Midbrain (tissue), 1 donor: ENCODE data around the gene MRPL34.
"Not testable (repeated sequence)": the region's sequence is repeated elsewhere in the genome, so short reads cannot be mapped to it uniquely, and the experiment has no call there.

Source experiments
- DNase-seq: peaks from one replicate; lab custom pipeline; 2025; lab: John Stamatoyannopoulos, UW

MRPL34 gene

DNA sequence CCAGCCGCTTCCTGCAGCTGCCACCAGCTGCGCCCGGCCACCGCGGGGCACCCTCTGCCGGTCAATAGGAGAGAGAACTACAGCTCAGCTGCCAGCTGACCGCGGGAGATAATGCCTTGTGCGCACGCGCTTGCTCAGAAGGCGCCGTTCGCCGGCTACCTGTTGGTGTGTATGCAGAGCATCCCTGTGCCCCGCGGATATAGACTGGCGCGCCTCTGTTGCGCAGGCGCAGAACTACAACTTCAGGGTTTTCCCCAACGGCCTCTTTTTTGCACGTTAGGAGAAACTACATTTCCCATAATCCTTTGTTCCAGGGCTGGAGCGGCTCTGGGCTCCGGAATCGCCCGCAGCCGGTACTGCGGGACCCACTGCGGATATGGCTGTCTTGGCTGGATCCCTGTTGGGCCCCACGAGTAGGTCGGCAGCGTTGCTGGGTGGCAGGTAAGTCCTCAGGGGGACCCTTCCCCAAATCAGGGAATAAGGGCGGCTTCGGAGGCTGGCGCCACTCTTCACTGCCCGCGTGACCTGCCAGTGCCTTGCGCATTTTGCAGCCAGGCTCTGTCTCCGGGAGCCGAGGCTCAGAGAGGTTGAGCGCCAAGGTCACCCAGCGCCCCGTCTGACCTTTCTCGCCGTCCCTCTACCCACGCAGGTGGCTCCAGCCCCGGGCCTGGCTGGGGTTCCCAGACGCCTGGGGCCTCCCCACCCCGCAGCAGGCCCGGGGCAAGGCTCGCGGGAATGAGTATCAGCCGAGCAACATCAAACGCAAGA is at the start of gene MRPL34:
Gene MRPL34, plus strand, starts transcription at position 356 of the 768 bp plus-strand sequence. Its CDS starts 21 bp downstream, at position 377.
- peak; percentile 97 for DNase-seq

DNA sequence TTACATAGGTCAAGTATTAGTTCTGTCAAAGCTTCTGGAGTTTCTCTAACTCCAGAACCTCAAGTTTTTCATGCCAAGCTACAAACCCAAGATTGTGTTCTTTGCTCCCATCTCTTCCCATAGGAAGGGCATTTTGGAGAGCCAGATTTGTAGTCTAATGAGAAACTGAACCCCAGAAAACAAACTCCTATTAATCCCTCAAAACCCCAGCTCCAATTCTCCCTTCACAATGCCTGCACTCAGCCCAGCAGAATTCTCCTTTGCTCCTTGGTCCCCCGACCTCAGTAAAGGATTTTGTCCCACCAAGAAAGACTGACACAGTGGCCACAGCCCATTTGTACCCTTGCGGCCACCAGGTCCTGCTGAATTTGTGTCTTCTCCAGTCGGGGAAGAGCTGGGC is 49.5 kb upstream of the MRPL34 start:
- no peak for DNase-seq

DNA sequence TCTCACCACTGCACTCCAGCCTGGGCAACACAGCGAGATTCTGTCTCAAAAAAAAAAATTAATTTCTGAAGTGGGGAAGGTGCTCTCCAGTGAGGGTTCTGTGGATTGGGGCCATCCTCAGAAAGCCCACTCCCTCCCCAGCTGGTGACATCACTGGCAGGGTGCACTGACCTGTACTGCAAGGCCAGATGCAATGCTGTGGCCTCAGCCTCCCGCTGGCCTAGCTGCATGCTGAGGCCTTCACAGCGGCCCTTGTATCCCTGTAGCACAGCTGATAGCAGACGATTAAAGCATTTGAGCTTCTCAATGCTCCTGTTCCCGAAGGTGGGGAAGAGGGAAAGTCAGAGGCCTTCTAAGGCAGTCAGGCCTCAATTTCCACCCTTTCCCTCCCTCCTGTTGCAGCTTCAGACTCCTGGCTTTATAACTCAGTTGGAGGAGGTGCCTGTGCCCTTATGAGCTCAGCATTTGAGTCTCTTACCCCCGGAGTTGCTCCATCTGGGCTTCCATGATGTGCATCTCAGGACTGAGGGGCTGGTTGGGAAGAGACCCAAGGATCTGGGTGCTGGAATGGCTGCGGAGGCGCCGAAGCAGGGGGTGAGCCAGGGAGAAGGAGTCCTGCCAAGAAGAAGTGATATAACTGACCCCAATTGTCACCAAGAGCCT is 46.4 kb upstream of the MRPL34 start:
- no peak for DNase-seq

DNA sequence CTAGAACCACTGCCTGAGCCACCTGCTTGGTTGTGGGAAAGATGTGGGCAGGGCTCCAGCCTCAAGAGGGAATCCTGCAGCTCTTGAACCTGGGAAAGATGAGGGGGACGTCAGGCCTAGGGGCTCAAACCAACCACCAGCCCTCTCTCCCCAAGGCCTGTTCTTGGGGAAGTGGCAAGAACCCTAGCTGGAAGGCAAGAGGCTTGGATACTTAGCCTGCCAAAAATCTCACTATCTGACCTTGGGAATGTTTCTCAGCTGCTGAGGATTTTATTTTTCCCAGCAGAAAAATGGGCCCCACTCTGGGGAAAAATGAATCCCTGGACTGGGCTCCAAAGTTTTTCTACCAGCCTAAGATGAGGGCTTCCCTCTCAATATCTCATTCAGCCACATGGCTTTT is 45.7 kb upstream of the MRPL34 start:
- DNase-seq = no peak

DNA sequence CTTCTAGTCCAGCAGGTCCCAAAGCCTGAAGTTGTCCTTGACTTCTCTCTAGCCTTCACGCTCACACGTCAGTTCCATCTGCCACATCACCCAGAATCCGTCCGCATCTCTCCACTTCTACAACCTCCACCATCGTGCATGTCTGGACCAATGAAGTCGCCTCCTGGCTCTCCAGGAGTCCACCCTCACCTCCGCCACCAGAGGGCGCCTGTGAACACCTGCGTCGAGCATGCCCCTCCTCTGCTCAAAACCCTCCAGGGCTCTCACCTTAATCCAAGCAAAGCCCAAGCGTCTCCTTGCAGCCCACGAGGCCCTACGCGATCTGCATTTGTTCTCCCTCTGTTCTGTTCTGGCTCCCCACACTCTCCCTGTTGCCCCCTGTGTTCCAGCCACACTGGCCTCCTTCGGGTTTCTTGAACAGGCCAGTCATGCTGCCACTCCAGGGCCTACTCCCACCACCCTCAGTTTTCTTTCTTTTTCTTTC is 44.8 kb upstream of the MRPL34 start:
- peak; percentile 50 for DNase-seq

DNA sequence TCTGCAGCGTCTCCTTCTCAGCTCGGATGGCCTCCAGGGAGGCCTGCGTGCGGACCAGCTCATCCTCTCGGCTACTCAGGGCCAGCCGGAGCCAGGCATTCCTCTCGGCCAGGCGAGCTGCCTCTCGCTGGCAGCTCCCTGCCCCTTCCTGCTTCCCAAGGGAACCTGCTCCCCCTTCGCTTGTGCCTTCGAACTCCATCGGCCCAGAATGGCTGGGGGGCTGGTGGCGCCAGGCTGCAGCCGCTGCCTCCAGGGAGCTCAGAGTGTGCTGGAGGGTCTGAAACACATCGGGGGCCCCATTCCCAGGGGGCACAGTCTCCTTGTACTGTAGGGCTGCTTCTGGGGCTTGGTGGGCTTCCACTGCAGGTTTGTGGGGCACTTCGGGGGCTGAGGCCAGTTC is 43.1 kb upstream of the MRPL34 start:
- no peak for DNase-seq

DNA sequence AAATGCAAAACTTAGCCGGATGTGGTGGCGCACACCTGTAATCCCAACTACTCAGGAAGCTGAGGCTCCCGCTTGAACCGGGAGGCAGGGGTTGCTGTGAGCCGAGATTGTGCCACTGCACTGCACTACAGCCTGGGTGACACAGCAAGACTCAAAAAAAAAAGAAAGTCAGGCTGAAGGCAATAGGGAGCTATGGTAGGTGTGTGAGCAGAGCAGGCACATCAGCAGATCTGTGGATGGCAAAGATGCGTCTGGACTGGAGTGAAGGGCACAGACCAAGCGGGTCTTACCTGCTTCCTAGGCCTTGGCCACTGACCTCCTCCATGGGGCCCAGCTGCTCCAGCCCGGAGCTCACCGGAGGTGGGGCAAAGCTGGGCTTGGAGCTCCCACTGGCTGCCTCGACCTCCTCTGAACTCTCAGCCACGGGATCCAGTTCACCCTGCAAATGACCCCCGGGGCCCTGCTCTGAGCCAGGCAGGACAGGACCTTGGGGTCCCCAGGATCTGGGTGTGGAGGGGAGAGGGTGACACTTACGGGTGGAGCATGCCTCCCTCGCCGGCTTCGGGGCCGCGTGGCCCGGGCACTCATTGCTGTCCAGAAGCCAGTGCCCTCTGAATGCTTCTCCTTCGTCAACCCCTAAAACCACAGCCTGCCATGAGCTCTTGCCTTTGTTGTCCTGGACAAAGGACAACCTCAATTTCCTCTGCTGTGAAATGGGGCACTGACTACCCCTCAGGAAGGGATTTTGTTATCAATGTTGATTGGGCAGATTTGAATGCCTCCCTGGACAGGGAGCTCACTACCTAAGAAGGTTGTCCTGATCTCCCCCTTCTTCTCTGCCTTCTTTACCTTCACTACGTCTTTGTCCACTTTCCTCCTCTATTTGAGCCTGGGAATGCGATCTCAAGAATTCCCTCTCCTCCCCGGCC is 41.7 kb upstream of the MRPL34 start:
- no peak for DNase-seq

DNA sequence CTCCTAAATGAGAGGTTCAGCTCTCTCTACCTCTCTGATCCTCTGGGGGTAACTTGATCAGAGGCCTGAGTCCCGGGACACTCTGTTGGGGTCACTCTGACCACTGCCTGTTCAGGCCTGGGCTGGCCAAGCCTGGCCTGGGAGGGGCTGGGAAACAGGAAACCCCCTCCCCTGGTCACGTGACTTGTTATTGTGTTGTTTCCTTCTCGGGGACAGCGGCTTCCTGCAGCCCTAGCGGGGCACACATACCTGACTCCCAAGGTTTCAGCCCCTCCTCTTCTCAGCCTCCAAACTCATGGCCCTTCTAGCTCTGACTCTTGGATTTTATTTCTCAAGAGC is 41.1 kb upstream of the MRPL34 start, which contains the start of gene USHBP1:
Gene USHBP1, minus strand, starts transcription at position 105 of the 339 bp plus-strand sequence. CDS start 446 bp downstream, outside the sequence.
- DNase-seq = no peak

DNA sequence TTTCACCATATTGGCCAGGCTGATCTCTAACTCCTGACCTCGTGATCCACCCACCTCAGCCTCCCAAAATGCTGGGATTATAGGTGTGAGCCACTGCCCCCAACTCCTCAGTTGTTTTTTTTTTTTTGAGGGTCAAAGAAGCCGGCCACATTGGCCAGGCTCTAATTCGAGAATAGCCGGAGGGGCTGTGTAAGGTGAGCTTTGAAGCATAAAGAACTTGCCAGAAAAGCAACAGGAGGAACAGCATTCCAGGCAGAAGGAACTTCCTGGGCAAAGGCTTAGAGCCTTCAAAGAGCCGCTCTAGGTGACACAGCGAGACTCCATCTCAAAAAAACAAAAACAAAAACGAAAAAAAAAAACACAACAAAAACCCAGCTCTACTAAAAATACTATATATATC is 39.6 kb upstream of the MRPL34 start:
- no peak for DNase-seq

DNA sequence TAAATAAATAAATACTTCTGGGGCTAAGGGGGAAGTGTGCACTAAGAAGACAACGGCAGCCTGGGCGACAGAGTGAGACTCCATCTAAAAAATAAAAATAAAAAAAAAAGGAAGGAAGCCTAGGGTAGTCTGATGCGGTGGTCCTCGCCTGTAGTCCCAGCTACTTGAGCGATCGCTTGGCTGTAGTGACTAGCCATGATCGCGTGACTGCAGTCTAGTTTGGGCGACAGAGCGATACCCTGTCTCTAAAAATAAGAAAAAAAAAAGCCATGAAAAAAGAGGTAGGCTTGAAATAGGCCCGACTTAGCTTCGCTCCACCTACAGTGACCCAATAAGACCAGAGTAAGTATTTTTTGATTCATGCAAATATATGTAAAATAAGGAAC is 39.1 kb upstream of the MRPL34 start:
- DNase-seq = no peak

DNA sequence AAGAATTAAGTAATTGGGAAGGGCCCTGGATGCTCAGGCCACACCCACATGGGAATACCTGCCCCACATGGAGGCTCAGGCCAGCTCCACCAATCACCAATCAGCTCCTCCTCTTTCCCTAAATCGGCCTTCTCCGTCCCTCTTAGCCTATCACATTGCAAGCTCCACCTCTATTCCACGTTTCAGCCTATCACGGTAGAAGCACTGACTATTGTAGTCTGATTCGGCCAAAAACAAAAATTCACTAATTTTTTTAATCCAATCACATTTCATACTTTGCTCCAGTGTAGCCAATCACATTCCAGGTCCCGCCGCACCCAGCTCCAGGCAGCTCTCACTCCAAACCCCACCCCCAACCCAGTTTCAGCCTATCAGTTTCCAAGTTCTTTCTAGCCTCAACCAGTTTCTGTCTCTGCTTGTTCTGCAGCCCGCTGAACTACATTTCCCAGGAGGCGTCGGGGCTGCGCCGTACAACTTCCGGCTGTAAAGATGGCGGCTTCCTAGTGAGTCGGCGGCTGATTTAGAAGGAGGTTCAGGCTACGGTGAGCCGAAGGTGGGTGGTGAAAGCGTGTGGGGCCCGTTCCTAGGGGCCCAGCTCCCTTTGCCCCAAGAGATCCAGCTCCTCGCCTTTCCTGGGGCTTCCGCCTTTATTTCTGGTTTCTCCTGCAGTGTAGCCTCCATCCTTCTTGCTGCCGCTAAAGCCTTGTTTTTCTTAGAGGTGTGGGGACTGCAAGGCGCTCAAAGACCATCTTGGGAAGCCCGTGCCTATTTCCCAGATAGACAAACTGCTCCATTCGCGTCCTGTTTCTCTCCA is 38.5 kb upstream of the MRPL34 start, which contains the start of gene BABAM1:
Gene BABAM1, plus strand, starts transcription at position 469 of the 814 bp plus-strand sequence. CDS start 1,364 bp downstream, outside the sequence.
- DNase-seq = peak; percentile 98

DNA sequence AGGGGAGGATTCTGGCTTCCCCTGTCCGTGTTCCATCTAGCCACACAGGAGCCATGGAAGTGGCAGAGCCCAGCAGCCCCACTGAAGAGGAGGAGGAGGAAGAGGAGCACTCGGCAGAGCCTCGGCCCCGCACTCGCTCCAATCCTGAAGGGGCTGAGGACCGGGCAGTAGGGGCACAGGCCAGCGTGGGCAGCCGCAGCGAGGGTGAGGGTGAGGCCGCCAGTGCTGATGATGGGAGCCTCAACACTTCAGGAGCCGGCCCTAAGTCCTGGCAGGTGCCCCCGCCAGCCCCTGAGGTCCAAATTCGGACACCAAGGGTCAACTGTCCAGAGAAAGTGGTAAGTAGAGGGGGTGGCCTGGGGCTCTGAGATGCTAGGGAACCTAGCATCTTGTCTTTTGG is 36.9 kb upstream of the MRPL34 start:
- DNase-seq = no peak

DNA sequence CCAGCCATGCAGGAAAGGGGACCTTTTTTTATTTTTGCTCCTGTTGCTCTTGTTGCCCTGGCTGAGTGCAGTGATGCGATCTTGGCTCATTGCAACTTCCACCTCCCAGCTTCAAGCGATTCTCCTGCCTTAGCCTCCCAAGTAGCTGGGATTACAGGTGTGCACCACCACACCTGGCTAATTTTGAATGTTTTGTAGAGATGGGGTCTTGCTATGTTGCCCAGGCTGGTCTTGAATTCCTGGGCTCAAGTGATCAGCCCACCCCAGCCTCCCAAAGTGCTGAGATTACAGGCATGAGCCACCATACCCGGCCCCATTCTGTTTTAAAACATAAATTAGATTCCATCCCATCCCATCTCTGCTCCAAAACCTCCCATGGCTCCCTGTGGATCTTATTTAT is 30.8 kb upstream of the MRPL34 start:
- not testable (repeated sequence) for DNase-seq

DNA sequence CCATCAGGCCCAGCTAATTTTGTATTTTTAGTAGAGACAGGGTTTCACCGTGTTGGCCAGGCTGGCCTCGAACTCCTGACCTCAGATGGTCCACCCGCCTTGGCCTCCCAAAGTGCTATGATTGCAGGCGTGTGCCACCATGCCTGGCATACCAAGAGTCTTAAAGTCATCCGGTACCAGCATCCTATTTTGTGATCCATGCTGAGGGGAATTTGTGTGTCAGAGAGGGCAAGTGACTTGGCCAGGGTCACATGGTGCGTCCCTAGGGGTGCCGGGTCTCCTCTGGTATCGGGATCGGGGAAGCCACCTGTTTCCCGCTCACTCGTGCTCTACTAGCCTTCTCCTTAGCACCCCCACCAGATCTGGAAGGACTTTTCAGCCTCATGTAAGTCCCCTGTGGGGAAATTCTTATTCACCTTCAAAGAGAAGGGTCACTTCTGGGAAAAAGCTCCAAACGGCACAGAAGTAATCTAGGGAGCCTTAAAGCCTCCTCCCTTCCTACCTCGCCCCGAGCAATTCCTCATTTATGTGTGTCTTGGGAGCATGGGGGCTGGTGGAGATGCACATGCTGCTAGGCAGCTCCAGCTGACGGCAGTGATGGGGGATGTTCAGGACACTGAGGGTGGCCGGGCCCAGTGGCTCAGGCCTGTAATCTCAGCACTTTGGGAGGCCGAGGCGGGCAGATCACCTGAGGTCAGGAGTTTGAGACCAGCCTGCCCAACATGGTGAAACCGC is 30.1 kb upstream of the MRPL34 start:
- no peak for DNase-seq

DNA sequence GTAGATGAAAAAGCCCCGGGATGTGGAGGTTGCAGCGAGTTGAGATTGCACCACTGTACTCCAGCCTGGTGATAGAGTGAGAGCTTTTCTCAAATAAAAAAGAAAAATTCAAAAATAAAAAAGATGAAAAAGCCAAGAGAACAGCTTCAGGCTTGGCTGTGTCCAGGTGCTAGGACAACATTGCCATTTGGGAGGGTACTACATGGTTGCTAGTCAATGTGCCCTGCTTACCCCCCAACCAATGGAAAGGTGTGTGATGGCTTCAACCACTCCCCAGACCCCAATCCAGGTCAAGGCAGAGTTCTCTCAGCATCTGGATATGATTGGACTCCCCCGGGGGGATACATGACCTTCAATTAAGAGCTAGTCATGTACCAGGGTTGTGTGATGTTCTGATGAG is 26.2 kb upstream of the MRPL34 start:
- no peak for DNase-seq

DNA sequence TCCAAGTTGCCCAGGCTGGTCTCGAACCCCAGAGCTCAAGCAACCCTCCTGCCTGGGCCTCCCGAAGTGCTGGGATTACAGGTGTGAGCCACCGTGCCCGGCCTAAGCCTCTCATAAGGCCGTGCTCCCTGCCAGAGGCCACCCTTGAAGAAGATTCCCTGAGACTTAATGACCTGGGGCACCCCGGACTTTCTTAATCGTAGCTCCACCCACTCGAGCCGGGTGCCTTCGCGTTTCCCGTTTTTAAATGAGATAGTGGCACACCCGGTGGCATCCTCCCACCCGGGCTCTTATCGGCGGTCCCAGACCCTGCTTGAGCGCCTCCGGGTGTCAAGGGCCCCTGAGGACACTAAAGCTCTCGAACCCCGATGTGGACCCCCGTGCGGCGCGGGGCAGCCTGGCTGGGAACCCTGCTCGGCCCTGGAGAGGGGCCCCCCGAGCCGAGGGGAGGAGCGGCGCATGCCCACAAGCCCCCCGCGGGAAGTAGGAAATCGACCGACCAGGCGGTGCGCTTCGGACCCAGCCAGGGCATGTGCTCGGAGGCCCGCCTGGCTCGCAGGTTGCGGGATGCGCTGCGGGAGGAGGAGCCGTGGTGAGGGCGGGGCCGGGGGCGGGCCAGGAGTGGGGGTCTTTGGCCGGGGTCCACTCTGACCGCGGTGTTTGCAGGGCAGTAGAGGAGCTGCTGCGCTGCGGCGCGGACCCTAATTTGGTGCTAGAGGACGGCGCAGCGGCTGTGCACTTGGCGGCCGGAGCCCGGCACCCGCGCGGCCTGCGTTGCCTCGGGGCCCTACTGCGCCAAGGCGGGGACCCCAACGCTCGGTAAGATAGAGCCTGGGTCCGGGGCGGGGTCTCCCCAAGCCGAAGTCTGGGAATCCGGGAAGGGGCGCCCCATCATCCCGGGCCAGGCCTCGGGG is 24.0 kb upstream of the MRPL34 start, which contains the start of gene ANKLE1:
Gene ANKLE1, plus strand, starts transcription at position 511 of the 914 bp plus-strand sequence. Its CDS starts 20 bp downstream, at position 531.
- DNase-seq = no peak

DNA sequence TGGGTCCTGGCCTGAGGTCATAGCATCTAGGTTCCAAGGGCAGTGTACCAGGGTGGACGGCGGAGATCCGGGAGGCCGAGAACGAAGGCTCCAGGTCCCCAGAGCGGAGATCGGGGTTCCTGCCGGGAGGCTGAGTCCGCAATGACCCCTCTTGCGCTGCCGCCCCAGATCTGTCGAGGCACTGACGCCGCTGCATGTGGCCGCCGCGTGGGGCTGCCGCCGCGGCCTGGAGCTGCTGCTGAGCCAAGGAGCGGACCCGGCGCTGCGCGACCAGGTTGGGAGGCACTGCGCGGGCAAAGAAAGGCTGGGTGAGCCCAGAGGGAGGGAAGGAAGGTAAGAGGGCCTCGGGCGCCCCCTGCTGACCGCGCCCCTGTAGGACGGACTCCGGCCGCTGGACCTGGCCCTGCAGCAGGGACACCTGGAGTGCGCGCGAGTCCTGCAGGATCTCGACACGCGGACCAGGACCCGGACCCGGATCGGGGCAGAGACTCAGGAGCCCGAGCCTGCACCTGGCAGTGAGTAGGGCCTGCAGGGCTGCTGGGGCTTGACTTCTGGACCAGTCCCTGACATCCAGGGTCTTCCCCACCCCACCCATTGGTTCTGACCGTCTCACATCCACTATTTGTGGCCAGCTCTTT is 23.1 kb upstream of the MRPL34 start:
- peak; percentile 69 for DNase-seq

DNA sequence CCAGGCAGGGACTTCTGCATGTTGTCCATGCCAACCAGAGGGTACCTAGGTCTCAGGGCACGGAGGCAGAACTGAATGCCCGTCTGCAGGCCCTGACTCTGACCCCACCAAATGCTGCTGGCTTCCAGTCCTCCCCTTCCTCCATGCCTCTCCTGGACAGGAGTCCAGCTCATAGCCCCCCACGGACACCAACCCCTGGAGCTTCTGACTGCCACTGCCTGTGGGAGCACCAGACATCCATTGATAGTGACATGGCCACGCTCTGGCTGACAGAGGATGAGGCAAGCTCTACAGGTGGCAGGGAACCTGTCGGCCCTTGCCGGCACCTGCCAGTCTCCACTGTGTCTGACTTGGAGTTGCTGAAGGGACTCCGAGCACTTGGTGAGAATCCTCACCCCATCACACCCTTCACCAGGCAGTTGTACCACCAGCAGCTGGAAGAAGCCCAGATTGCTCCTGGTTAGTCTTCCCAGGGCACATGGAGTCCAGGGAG is 22.1 kb upstream of the MRPL34 start:
- no peak for DNase-seq
